Peyer's patch (tissue), 4 donors: ENCODE data around the gene PIANP.

Experiments used
- POLR2A ChIP-seq, 2 donors: fragments of 450-650 bp; IDR thresholded peaks; one replicate each; pipeline ENCODE4 v1.5.1; 2017; ENCODE audit warnings: antibody characterized with exemption in 2 of 2, mild to moderate bottlenecking in 2 of 2, moderate library complexity in 2 of 2
- TF ChIP-seq, protein P1 (sequence below), 6 experiments: fragments of 450-650 bp in 4 of 6; fragments of 200-600 bp in 2 of 6; sonication (generic) in 1 of 6; IDR thresholded peaks; one replicate each; pipeline ENCODE4 v1.5.1; 2017 to 2019; ENCODE audit warnings: antibody characterized with exemption in 6 of 6, mild to moderate bottlenecking in 3 of 6, moderate library complexity in 1 of 6

DNA sequence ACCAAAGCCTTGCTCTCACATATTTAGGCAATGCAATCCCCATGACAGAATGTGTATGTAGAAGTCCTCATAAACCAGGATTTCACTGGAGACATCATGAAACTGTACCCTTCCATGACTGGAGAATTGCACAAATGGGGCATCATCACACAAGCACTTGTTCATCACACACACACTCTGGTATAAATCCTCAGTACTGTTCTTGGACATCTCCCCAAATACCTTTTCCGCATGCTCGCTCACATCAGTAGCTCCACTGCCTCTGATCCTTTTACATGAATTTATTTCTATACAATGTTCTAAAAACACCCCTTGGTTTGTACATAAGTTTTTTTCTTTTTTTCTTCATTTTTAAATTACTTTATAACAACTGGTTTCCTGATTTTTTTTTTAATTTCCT is 34.4 kb downstream of the PIANP start:
- TF ChIP-seq, protein P1, sequence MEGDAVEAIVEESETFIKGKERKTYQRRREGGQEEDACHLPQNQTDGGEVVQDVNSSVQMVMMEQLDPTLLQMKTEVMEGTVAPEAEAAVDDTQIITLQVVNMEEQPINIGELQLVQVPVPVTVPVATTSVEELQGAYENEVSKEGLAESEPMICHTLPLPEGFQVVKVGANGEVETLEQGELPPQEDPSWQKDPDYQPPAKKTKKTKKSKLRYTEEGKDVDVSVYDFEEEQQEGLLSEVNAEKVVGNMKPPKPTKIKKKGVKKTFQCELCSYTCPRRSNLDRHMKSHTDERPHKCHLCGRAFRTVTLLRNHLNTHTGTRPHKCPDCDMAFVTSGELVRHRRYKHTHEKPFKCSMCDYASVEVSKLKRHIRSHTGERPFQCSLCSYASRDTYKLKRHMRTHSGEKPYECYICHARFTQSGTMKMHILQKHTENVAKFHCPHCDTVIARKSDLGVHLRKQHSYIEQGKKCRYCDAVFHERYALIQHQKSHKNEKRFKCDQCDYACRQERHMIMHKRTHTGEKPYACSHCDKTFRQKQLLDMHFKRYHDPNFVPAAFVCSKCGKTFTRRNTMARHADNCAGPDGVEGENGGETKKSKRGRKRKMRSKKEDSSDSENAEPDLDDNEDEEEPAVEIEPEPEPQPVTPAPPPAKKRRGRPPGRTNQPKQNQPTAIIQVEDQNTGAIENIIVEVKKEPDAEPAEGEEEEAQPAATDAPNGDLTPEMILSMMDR (IDR thresholded peaks at IDR 0.05), result no peak
- TF ChIP-seq POLR2A (IDR thresholded peaks at IDR 0.05), result no peak
